Measurements from ENCODE around the gene RIT1. TPM values are rescaled to one million over a fixed set of nuclear protein-coding genes. Genes with fewer than 3 reads are reported as not detected.

Gene RIT1
- total and polyA plus RNA-seq, 2 of the 8 experiments (the other 6 are each of a cell fraction or from before 2014, with no cell fraction given), result 25.3 to 26.8 TPM

- TF ChIP-seq EZH2 (IDR thresholded peaks at IDR 0.05; ENCODE audit: low read depth, low read length, severe bottlenecking) (no peak), RFX5 (IDR thresholded peaks at IDR 0.05; ENCODE audit: borderline replicate concordance, low read depth, low read length) (no peak), SAP30 (IDR thresholded peaks at IDR 0.05; ENCODE audit: insufficient read depth, insufficient replicate concordance, low read length) (no peak), BRCA1 (IDR thresholded peaks at IDR 0.05; ENCODE audit: low read depth, low read length) (no peak), KDM4A (IDR thresholded peaks at IDR 0.05; ENCODE audit: low read depth, low read length, severe bottlenecking) (no peak), RAD21 (IDR thresholded peaks at IDR 0.05 in 1 of 2, conservative IDR thresholded peaks at IDR 0.05 in 1 of 2; ENCODE audit: low read depth in 2 of 2, low read length in 2 of 2) (no peak), ATF3 (IDR thresholded peaks at IDR 0.05; ENCODE audit: insufficient read depth, low read depth, low read length) (no peak)
These were observed 22.7 kb downstream of the RIT1 start (continued) for GRCh38 chr1:155888481-155888880.
